Measurements from ENCODE around the gene IGIP. TPM values are rescaled to one million over a fixed set of nuclear protein-coding genes. Genes with fewer than 3 reads are reported as not detected.
A peak's percentile ranks its signal among the peaks of the same experiment; 100 is the strongest.

IGIP gene
- polyA plus RNA-seq, 1 donor (not counting 4 experiments of a cell fraction or from before 2014, with no cell fraction given) = 1.5 TPM

GRCh38 chr5:140112685-140113179 lies 13.0 kb upstream of the IGIP start:
- dilution Hi-C loops (cut with MboI; ENCODE audit: extremely low pct_ligation_motif_present, low sequenced_read_pairs) = no loop called here
- no peak overlapping the region for H3K27ac ChIP-seq (ENCODE audit: control insufficient read depth, insufficient read depth, low read length)
- no peak for FAIRE-seq
- peaks cover 19% of the 10 kb centered on the region for H3K4me1 ChIP-seq (ENCODE audit: control insufficient read depth, extremely low read depth, insufficient read depth, low read length)
- no peaks in the 10 kb centered on the region for H3K9me1 ChIP-seq (ENCODE audit: control insufficient read depth, extremely low read depth, insufficient read depth, low read length)
- no peak overlapping the region for H3K9ac ChIP-seq (ENCODE audit: control insufficient read depth, extremely low read depth, insufficient read depth, low read length)
- H3K27me3 ChIP-seq (ENCODE audit: control insufficient read depth, extremely low read depth, insufficient read depth, low read length) = no peaks in the 10 kb centered on the region
- DNase-seq (ENCODE audit: low read depth, low spot score) = no peak
- H2AFZ ChIP-seq (ENCODE audit: control insufficient read depth, low read length) = no peak overlapping the region
- peaks cover 83% of the 10 kb centered on the region for H3K79me2 ChIP-seq (ENCODE audit: control insufficient read depth, insufficient read depth, low read length)
- no peaks in the 10 kb centered on the region for H3K36me3 ChIP-seq (ENCODE audit: control insufficient read depth in 2 of 2, extremely low read depth in 1 of 2, insufficient read depth in 2 of 2, low read length in 2 of 2)
- H3K4me2 ChIP-seq (ENCODE audit: control insufficient read depth, extremely low read depth, insufficient read depth, low read depth, low read length) = peak overlapping the region; percentile 60
- no peaks in the 10 kb centered on the region for H3K9me3 ChIP-seq (ENCODE audit: control insufficient read depth, low read depth, low read length)
- TF ChIP-seq EZH2 (IDR thresholded peaks at IDR 0.05; ENCODE audit: low read length) = no peak
- no peak for TF ChIP-seq CTCF (optimal IDR thresholded peaks at IDR 0.05 in 1 of 3, IDR thresholded peaks at IDR 0.05 in 1 of 3, conservative IDR thresholded peaks at IDR 0.05 in 1 of 3; ENCODE audit: extremely low read depth in 1 of 3, insufficient read depth in 2 of 3, low read length in 3 of 3)
- peak overlapping the region; percentile 17 to 58 (median 21) for H3K4me3 ChIP-seq (ENCODE audit: control insufficient read depth in 2 of 3, extremely low read depth in 1 of 3, insufficient read depth in 2 of 3, low read depth in 1 of 3, low read length in 3 of 3)
- H4K20me1 ChIP-seq (ENCODE audit: control insufficient read depth, extremely low read depth, insufficient read depth, low read length) = no peaks in the 10 kb centered on the region

- TF ChIP-seq CTCF (optimal IDR thresholded peaks at IDR 0.05 in 1 of 3, IDR thresholded peaks at IDR 0.05 in 1 of 3, conservative IDR thresholded peaks at IDR 0.05 in 1 of 3; ENCODE audit: extremely low read depth in 1 of 3, insufficient read depth in 2 of 3, low read length in 3 of 3) = no peak
- no peak for TF ChIP-seq EZH2 (IDR thresholded peaks at IDR 0.05; ENCODE audit: low read length)
- H3K27me3 ChIP-seq (ENCODE audit: control insufficient read depth, extremely low read depth, insufficient read depth, low read length) = no peaks in the 10 kb centered on the region
- FAIRE-seq = no peak
- no peaks in the 10 kb centered on the region for H3K9me1 ChIP-seq (ENCODE audit: control insufficient read depth, extremely low read depth, insufficient read depth, low read length)
- H3K4me1 ChIP-seq (ENCODE audit: control insufficient read depth, extremely low read depth, insufficient read depth, low read length) = peaks cover 19% of the 10 kb centered on the region
- no peaks in the 10 kb centered on the region for H4K20me1 ChIP-seq (ENCODE audit: control insufficient read depth, extremely low read depth, insufficient read depth, low read length)
- dilution Hi-C loops (cut with MboI; ENCODE audit: extremely low pct_ligation_motif_present, low sequenced_read_pairs) = no loop called here
- no peaks in the 10 kb centered on the region for H3K36me3 ChIP-seq (ENCODE audit: control insufficient read depth in 2 of 2, extremely low read depth in 1 of 2, insufficient read depth in 2 of 2, low read length in 2 of 2)
- peaks cover 85% of the 10 kb centered on the region for H3K79me2 ChIP-seq (ENCODE audit: control insufficient read depth, insufficient read depth, low read length)
- H3K4me2 ChIP-seq (ENCODE audit: control insufficient read depth, extremely low read depth, insufficient read depth, low read depth, low read length) = peak overlapping the region; percentile 60
- peak overlapping the region; percentile 50 for H3K27ac ChIP-seq (ENCODE audit: control insufficient read depth, insufficient read depth, low read length)
- peak overlapping the region; percentile 83 for H3K9ac ChIP-seq (ENCODE audit: control insufficient read depth, extremely low read depth, insufficient read depth, low read length)
- H2AFZ ChIP-seq (ENCODE audit: control insufficient read depth, low read length) = peak overlapping the region; percentile 72
- DNase-seq (ENCODE audit: low read depth, low spot score) = no peak
- no peaks in the 10 kb centered on the region for H3K9me3 ChIP-seq (ENCODE audit: control insufficient read depth, low read depth, low read length)
- H3K4me3 ChIP-seq (ENCODE audit: control insufficient read depth in 2 of 3, extremely low read depth in 1 of 3, insufficient read depth in 2 of 3, low read depth in 1 of 3, low read length in 3 of 3) = peak overlapping the region; percentile 58 to 80 (median 60)
These were observed 12.5 kb upstream of the IGIP start for GRCh38 chr5:140113180-140113698.
